Measurements from ENCODE around the gene EPX. TPM values are rescaled to one million over a fixed set of nuclear protein-coding genes. Genes with fewer than 3 reads are reported as not detected.

Gene EPX
- polyA plus RNA-seq, 1 donor (not counting 4 experiments of a cell fraction or from before 2014, with no cell fraction given): not detected

GRCh38 chr17:58202859-58203258 is 10.3 kb downstream of the EPX start:
- H3K27me3 ChIP-seq (ENCODE audit: control insufficient read depth, extremely low read depth, insufficient read depth, low read length): no peaks in the 10 kb centered on the region
- peaks cover 5 to 9% of the 10 kb centered on the region in 2 experiments for H3K36me3 ChIP-seq (ENCODE audit: control insufficient read depth in 2 of 2, extremely low read depth in 1 of 2, insufficient read depth in 2 of 2, low read length in 2 of 2)
- DNase-seq (ENCODE audit: low read depth, low spot score) (no peak), FAIRE-seq (no peak)
- no peak overlapping the region for H2AFZ ChIP-seq (ENCODE audit: control insufficient read depth, low read length)
- H3K9ac ChIP-seq (ENCODE audit: control insufficient read depth, extremely low read depth, insufficient read depth, low read length): no peak overlapping the region
- H3K4me3 ChIP-seq (ENCODE audit: control insufficient read depth in 2 of 3, extremely low read depth in 1 of 3, insufficient read depth in 2 of 3, low read depth in 1 of 3, low read length in 3 of 3): no peak overlapping the region
- dilution Hi-C loops (cut with MboI; ENCODE audit: extremely low pct_ligation_motif_present, low sequenced_read_pairs): no loop called here
- no peaks in the 10 kb centered on the region for H4K20me1 ChIP-seq (ENCODE audit: control insufficient read depth, extremely low read depth, insufficient read depth, low read length)
- no peaks in the 10 kb centered on the region for H3K9me1 ChIP-seq (ENCODE audit: control insufficient read depth, extremely low read depth, insufficient read depth, low read length)
- H3K4me1 ChIP-seq (ENCODE audit: control insufficient read depth, extremely low read depth, insufficient read depth, low read length): no peaks in the 10 kb centered on the region
- H3K4me2 ChIP-seq (ENCODE audit: control insufficient read depth, extremely low read depth, insufficient read depth, low read depth, low read length): no peak overlapping the region
- H3K79me2 ChIP-seq (ENCODE audit: control insufficient read depth, insufficient read depth, low read length): no peaks in the 10 kb centered on the region
- TF ChIP-seq CTCF (optimal IDR thresholded peaks at IDR 0.05 in 1 of 3, IDR thresholded peaks at IDR 0.05 in 1 of 3, conservative IDR thresholded peaks at IDR 0.05 in 1 of 3; ENCODE audit: extremely low read depth in 1 of 3, insufficient read depth in 2 of 3, low read length in 3 of 3) (no peak), EZH2 (IDR thresholded peaks at IDR 0.05; ENCODE audit: low read length) (no peak)
- H3K9me3 ChIP-seq (ENCODE audit: control insufficient read depth, low read depth, low read length): no peaks in the 10 kb centered on the region
- H3K27ac ChIP-seq (ENCODE audit: control insufficient read depth, insufficient read depth, low read length): no peak overlapping the region

GRCh38 chr17:58204796-58205195 is 12.3 kb downstream of the EPX start:
- dilution Hi-C loops (cut with MboI; ENCODE audit: extremely low pct_ligation_motif_present, low sequenced_read_pairs): no loop called here
- H3K79me2 ChIP-seq (ENCODE audit: control insufficient read depth, insufficient read depth, low read length): no peaks in the 10 kb centered on the region
- peaks cover 5 to 9% of the 10 kb centered on the region in 2 experiments for H3K36me3 ChIP-seq (ENCODE audit: control insufficient read depth in 2 of 2, extremely low read depth in 1 of 2, insufficient read depth in 2 of 2, low read length in 2 of 2)

More at GRCh38 chr17:58204796-58205195, 12.3 kb downstream of the EPX start:
- no peaks in the 10 kb centered on the region for H3K4me1 ChIP-seq (ENCODE audit: control insufficient read depth, extremely low read depth, insufficient read depth, low read length)
- no peak overlapping the region for H3K27ac ChIP-seq (ENCODE audit: control insufficient read depth, insufficient read depth, low read length)
- H3K9me1 ChIP-seq (ENCODE audit: control insufficient read depth, extremely low read depth, insufficient read depth, low read length): no peaks in the 10 kb centered on the region
- no peaks in the 10 kb centered on the region for H4K20me1 ChIP-seq (ENCODE audit: control insufficient read depth, extremely low read depth, insufficient read depth, low read length)
- no peak overlapping the region for H2AFZ ChIP-seq (ENCODE audit: control insufficient read depth, low read length)
- H3K9ac ChIP-seq (ENCODE audit: control insufficient read depth, extremely low read depth, insufficient read depth, low read length): no peak overlapping the region
- TF ChIP-seq EZH2 (IDR thresholded peaks at IDR 0.05; ENCODE audit: low read length) (no peak), CTCF (optimal IDR thresholded peaks at IDR 0.05 in 1 of 3, IDR thresholded peaks at IDR 0.05 in 1 of 3, conservative IDR thresholded peaks at IDR 0.05 in 1 of 3; ENCODE audit: extremely low read depth in 1 of 3, insufficient read depth in 2 of 3, low read length in 3 of 3) (no peak)
- FAIRE-seq: no peak
- no peaks in the 10 kb centered on the region for H3K27me3 ChIP-seq (ENCODE audit: control insufficient read depth, extremely low read depth, insufficient read depth, low read length)
- H3K4me3 ChIP-seq (ENCODE audit: control insufficient read depth in 2 of 3, extremely low read depth in 1 of 3, insufficient read depth in 2 of 3, low read depth in 1 of 3, low read length in 3 of 3): no peak overlapping the region
- DNase-seq (ENCODE audit: low read depth, low spot score): no peak
- no peaks in the 10 kb centered on the region for H3K9me3 ChIP-seq (ENCODE audit: control insufficient read depth, low read depth, low read length)
- H3K4me2 ChIP-seq (ENCODE audit: control insufficient read depth, extremely low read depth, insufficient read depth, low read depth, low read length): no peak overlapping the region

Measured in keratinocyte (primary cell).